AG09319 (cell line): ENCODE measurements around the gene MLST8.

Source experiments
- DNase-seq: peaks from one replicate; pipeline ENCODE4 v3.0.0-alpha.2; 2010; ENCODE audit warnings: low read depth; ENCODE audit errors: extremely low read depth
- TF ChIP-seq, protein P1 (sequence below): IDR thresholded peaks from 2 replicates; pipeline ENCODE4 v1.5.1; 2011; ENCODE audit warnings: low read depth, mild to moderate bottlenecking, inconsistent platforms, low read length, moderate library complexity

The MLST8 gene

DNA sequence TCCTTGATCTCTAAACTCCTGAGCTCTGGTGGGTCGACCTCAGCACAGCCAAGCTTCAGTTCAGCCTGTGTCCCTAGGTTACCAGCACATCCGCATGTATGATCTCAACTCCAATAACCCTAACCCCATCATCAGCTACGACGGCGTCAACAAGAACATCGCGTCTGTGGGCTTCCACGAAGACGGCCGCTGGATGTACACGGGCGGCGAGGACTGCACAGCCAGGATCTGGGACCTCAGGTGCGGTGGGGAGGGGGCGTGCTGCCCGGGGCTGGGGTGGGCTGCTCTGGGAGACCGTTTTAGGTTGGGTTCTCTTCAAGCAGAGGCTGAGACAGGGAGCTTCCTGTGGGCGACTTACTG is 1.1 kb downstream of the MLST8 start:
- DNase-seq: no peak
- TF ChIP-seq, protein P1, sequence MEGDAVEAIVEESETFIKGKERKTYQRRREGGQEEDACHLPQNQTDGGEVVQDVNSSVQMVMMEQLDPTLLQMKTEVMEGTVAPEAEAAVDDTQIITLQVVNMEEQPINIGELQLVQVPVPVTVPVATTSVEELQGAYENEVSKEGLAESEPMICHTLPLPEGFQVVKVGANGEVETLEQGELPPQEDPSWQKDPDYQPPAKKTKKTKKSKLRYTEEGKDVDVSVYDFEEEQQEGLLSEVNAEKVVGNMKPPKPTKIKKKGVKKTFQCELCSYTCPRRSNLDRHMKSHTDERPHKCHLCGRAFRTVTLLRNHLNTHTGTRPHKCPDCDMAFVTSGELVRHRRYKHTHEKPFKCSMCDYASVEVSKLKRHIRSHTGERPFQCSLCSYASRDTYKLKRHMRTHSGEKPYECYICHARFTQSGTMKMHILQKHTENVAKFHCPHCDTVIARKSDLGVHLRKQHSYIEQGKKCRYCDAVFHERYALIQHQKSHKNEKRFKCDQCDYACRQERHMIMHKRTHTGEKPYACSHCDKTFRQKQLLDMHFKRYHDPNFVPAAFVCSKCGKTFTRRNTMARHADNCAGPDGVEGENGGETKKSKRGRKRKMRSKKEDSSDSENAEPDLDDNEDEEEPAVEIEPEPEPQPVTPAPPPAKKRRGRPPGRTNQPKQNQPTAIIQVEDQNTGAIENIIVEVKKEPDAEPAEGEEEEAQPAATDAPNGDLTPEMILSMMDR: no peak

DNA sequence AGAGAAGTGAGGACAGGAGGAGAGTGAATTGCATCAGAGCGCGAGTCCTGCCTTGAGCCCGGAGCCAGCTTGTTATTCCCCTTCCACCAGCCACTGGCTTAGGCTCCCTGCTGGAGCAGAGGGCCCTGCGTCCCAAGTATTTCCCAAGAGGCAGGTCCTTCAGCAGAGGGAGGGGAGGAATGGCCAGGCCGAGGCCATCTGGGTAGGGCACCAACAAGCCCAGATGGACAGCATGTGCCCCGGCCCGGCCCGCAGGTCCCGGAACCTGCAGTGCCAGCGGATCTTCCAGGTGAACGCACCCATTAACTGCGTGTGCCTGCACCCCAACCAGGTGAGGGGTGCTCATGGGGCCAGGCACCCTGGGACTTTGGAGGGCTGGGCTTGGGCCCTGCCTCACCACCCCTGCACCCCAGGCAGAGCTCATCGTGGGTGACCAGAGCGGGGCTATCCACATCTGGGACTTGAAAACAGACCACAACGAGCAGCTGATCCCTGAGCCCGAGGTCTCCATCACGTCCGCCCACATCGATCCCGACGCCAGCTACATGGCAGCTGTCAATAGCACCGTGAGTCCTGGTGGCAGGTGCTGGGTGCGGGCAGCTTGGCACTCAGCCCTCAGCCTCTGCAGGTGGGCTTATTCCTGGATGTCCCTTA is 1.7 kb downstream of the MLST8 start:
- TF ChIP-seq, protein P1: no peak
- DNase-seq: no peak

DNA sequence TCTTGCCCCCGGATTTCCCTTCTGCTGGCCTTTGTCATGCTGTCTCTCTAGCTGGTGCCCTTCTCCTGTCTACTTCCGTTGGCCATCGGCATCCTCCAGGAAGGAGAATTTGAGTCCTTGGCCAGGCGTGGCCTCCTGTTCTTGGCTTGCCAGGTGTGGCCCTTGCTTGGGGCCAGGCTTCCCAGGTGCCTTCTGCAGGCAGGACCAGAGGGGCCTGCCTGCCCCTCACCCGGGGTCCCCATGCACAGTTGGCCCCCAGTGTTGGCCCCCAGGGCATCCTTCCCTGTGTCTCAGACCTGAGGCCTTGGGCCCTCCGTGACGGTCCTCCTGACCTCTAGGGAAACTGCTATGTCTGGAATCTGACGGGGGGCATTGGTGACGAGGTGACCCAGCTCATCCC is 2.6 kb downstream of the MLST8 start:
- no peak for DNase-seq
- TF ChIP-seq, protein P1: no peak

DNA sequence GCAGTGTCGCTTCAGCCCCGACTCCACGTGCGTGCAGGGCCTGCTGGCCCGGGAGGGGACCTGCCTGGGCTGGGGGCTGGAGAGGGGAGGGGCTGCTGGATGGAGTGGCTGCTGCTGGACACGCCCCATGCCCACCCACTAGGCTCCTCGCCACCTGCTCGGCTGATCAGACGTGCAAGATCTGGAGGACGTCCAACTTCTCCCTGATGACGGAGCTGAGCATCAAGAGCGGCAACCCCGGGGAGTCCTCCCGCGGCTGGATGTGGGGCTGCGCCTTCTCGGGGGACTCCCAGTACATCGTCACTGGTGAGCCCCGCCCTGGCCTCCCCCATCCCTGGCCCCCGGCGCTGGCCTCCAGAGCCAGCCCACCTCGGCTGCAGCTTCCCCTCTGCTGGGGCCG is 3.1 kb downstream of the MLST8 start:
- TF ChIP-seq, protein P1: no peak
- DNase-seq: no peak

- DNase-seq: no peak
- TF ChIP-seq, protein P1: no peak
Observed at GRCh38 chr16:2208772-2209171, 3.5 kb downstream of the MLST8 start.

DNA sequence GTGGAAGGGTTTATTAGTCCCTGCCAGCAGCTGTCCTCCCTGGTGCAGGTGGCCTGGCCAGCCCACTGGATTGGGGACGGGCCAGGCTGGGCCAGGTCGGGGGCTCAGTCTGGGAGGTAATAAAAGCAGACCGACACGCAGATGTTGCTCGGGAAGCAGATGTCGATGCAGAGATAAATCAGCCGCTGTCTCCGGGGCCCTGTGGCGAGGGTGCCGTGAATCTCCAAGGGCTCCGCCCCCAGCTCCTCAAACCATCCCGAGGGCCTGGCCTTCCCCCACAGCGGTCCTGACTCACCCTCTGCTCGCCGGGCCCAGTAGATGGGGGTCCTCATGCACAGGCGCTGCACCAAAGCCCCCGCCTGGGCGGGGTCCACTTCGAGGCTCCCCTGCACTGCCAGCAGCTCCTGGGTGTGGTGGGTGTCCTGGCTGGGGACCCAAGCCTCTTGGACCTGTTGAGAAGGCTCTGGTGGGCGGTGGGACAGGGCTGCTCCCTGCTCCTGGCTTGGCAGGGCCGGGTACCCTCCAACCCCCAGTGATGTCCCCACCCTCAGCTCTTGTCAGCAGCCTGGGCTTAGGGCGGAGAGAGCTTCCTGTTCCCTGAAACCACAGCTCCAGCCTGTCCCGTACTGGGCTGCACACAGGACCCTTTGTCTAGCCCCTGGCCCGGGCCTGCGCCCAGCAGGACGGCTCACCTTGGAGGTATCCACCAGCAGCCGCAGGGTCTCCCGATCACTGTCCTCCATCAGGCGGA is 4.2 kb downstream of the MLST8 start:
- DNase-seq: no peak
- TF ChIP-seq, protein P1: no peak

- no peak for DNase-seq
- TF ChIP-seq, protein P1: no peak
Observed at GRCh38 chr16:2210009-2210332, 4.7 kb downstream of the MLST8 start.
